Endothelial cell of coronary artery (primary cell): ENCODE results near the gene ABHD10. TPM values are rescaled to one million over a fixed set of nuclear protein-coding genes. Genes with fewer than 3 reads are reported as not detected.

Experiments
- total RNA-seq: library from RNA; depleted of rRNA; stranded (reverse); fragments of >200 nt; gene quantifications from 2 replicates; pipeline ENCODE4 v1.2.3, GENCODE V29; 2014

Gene ABHD10
- 27.9 and 30.2 TPM in 2 replicates for total RNA-seq

GRCh38 chr3:111978583-111979433 is at the start of gene ABHD10:
Gene ABHD10, plus strand, starts transcription at chr3:111979026. Its CDS starts 36 bp downstream, at chr3:111979062.

GRCh38 chr3:111998636-111999483 is 20.0 kb downstream of the ABHD10 start, which contains the start of gene TAGLN3:
Gene TAGLN3, plus strand, starts transcription at chr3:111998922. Its CDS starts 501 bp downstream, at chr3:111999423.

GRCh38 chr3:112034436-112034835 is 55.6 kb downstream of the ABHD10 start, which contains the start of gene TMPRSS7:
Gene TMPRSS7, plus strand, starts transcription at chr3:112034736. Its CDS starts 110 bp downstream, at chr3:112034846.

Other genes starting within 250 kb of the ABHD10 start
- 52.7 and 93.5 TPM in 2 replicates for gene PHLDB2, start 119.8 kb upstream of the ABHD10 start, total RNA-seq
- not detected in 2 replicates for gene TAGLN3, start 19.9 kb downstream of the ABHD10 start, total RNA-seq
- not detected in 2 replicates for gene TMPRSS7, start 55.7 kb downstream of the ABHD10 start, total RNA-seq
- gene C3orf52, start 107.4 kb downstream of the ABHD10 start, total RNA-seq = 3.8 and 4.2 TPM in 2 replicates
- not detected in 2 replicates for gene GCSAM, start 154.2 kb downstream of the ABHD10 start, total RNA-seq